Cardiac muscle cell (in vitro differentiated cells and primary cell): ENCODE results near the gene AUTS2. TPM values are rescaled to one million over a fixed set of nuclear protein-coding genes. Genes with fewer than 3 reads are reported as not detected.

Experiments
- DNase-seq, 2 donors: peaks; one replicate each; pipeline versions ENCODE4 v3.0.0 to v3.0.0-alpha.2; 2010 to 2017; ENCODE audit warnings: low read depth in 1 of 2, low spot score in 1 of 2
- H3K27ac ChIP-seq: fragments of 200-600 bp; sonication (generic); 2 replicates; pipeline ENCODE4 v1.5.1; 2016
- H3K27me3 ChIP-seq: fragments of 200-600 bp; sonication (generic); 2 replicates; pipeline ENCODE4 v1.6.0; 2016; ENCODE audit warnings: control low read depth
- H3K36me3 ChIP-seq: fragments of 200-600 bp; sonication (generic); 2 replicates; pipeline ENCODE4 v1.5.1; 2016; ENCODE audit warnings: control low read depth
- H3K4me1 ChIP-seq: fragments of 200-600 bp; sonication (generic); 2 replicates; pipeline ENCODE4 v1.8.1; 2017; ENCODE audit warnings: low read depth, mild to moderate bottlenecking, mixed run types
- H3K4me3 ChIP-seq: fragments of 200-600 bp; sonication (generic); 2 replicates; pipeline ENCODE4 v1.5.1; 2016; ENCODE audit warnings: mild to moderate bottlenecking
- H3K9me3 ChIP-seq: fragments of 200-600 bp; sonication (generic); 2 replicates; pipeline ENCODE4 v1.5.1; 2017; ENCODE audit warnings: low read depth, mild to moderate bottlenecking, control low read depth
- CTCF ChIP-seq: IDR thresholded peaks from 2 replicates; pipeline ENCODE4 v1.5.1; 2012; ENCODE audit warnings: low read depth, mild to moderate bottlenecking, low read length
- polyA plus RNA-seq: library from polyadenylated mRNA; unstranded; fragments of >200 nt; fragmentation: Nextera tagmentation; extraction: Ambion mirVana; gene quantifications from 2 replicates; pipeline ENCODE4 v1.2.1, GENCODE V29; 2016
- total RNA-seq: library from RNA; depleted of rRNA; stranded (reverse); fragments of >200 nt; gene quantifications from 2 replicates; pipeline ENCODE4 v1.2.3, GENCODE V29; 2016

AUTS2 gene
- total and polyA plus RNA-seq, 2 experiments from 2014 or later: 41.0 to 45.5 TPM

- Histone ChIP-seq H3K27me3 (no peaks in the 10 kb centered on the region), H3K4me1 (peaks cover 27% of the 10 kb centered on the region), H3K4me3 (no peak overlapping the region), H3K9me3 (no peaks in the 10 kb centered on the region), H3K27ac (peak overlapping the region; percentile 59), H3K36me3 (no peaks in the 10 kb centered on the region)
- no peak for DNase-seq
- no peak for TF ChIP-seq CTCF
Observed at GRCh38 chr7:70098133-70098561, 499.9 kb downstream of the AUTS2 start.

GRCh38 chr7:70098905-70099672, 500.8 kb downstream of the AUTS2 start:
- Histone ChIP-seq H3K9me3 (no peaks in the 10 kb centered on the region), H3K27ac (no peak overlapping the region), H3K4me1 (peaks cover 18% of the 10 kb centered on the region), H3K4me3 (no peak overlapping the region), H3K36me3 (no peaks in the 10 kb centered on the region), H3K27me3 (no peaks in the 10 kb centered on the region)
- peak in 1 of 2 donors; percentile 13 for DNase-seq
- TF ChIP-seq CTCF: no peak

- Histone ChIP-seq H3K36me3 (no peaks in the 10 kb centered on the region), H3K4me3 (no peak overlapping the region), H3K27me3 (no peaks in the 10 kb centered on the region), H3K9me3 (no peaks in the 10 kb centered on the region), H3K27ac (no peak overlapping the region), H3K4me1 (no peaks in the 10 kb centered on the region)
- no peak for DNase-seq
- TF ChIP-seq CTCF: no peak
Observed at GRCh38 chr7:70104243-70104642, 506.0 kb downstream of the AUTS2 start.

GRCh38 chr7:70113078-70113477, 514.8 kb downstream of the AUTS2 start:
- no peak overlapping the region for H3K4me3 ChIP-seq
- no peak for TF ChIP-seq CTCF
- no peaks in the 10 kb centered on the region for H3K9me3 ChIP-seq
- no peaks in the 10 kb centered on the region for H3K27me3 ChIP-seq
- H3K36me3 ChIP-seq: no peaks in the 10 kb centered on the region
- no peak overlapping the region for H3K27ac ChIP-seq
- H3K4me1 ChIP-seq: peaks cover 3% of the 10 kb centered on the region
- no peak for DNase-seq

- TF ChIP-seq CTCF: no peak
- H3K27ac ChIP-seq: no peak overlapping the region
- H3K4me1 ChIP-seq: peaks cover 3% of the 10 kb centered on the region
- DNase-seq: no peak
- no peak overlapping the region for H3K4me3 ChIP-seq
- no peaks in the 10 kb centered on the region for H3K27me3 ChIP-seq
- H3K9me3 ChIP-seq: no peaks in the 10 kb centered on the region
- peaks cover 3% of the 10 kb centered on the region for H3K36me3 ChIP-seq
Observed at GRCh38 chr7:70113536-70113935, 515.3 kb downstream of the AUTS2 start.
